HCT116 (cell line): ENCODE data around the gene LPAR1. TPM values are rescaled to one million over a fixed set of nuclear protein-coding genes. Genes with fewer than 3 reads are reported as not detected.

Source experiments
- ATAC-seq: fragments of 200-7000 bp; cut with Tn5 transposase; 2 replicates; pipeline ENCODE4 v1.9.1; 2020; ENCODE audit warnings: mild to moderate bottlenecking, moderate library complexity
- BruUV-seq: library from RNA; stranded (reverse); fragments of 400-500 nt; replicated peaks from 2 replicates; lab custom pipeline; 2021; lab: Mats Ljungman, UMichigan
- CTCF ChIA-PET: fragments of 300-600 bp; sonication (Branson Sonifier 250); formaldehyde crosslinking; loops from one replicate; lab custom pipeline; 2021; ENCODE audit warnings: antibody characterized with exemption; lab: Charles Lee
- POLR2A ChIA-PET: fragments of 300-600, 350-600 bp; sonication (Branson Sonifier 250); formaldehyde crosslinking; loops from one replicate; lab custom pipeline; 2021; ENCODE audit warnings: antibody characterized with exemption; lab: Charles Lee
- RAD21 ChIA-PET, 2 experiments: fragments of 300-600 bp; sonication (Branson Sonifier 250); formaldehyde crosslinking; loops; one replicate each; lab custom pipeline; 2023; ENCODE audit warnings: low total read pairs in 2 of 2; ENCODE audit not compliant: uncharacterized antibody in 2 of 2, unreplicated experiment in 2 of 2, low non-redundant PET in 1 of 2; lab: Charles Lee
- DNase-seq: peaks from one replicate; pipeline ENCODE4 v3.0.0-alpha.2; 2010; ENCODE audit warnings: low read depth, low spot score
- H2AFZ ChIP-seq: fragments of 200-600 bp; shearing (Covaris generic), sonication (generic); 2 replicates; pipeline ENCODE4 v1.6.1; 2017; ENCODE audit warnings: low read depth, mixed run types, mixed read lengths, antibody characterized with exemption, low read length; ENCODE audit not compliant: poor library complexity, severe bottlenecking
- H3K27ac ChIP-seq: 2 replicates; pipeline ENCODE4 v1.5.1; 2012; ENCODE audit warnings: low read depth, low read length
- H3K27me3 ChIP-seq: fragments of 200-600 bp; sonication (generic); 2 replicates; pipeline ENCODE4 v1.6.1; 2016; ENCODE audit warnings: mixed run types, low read length, mixed read lengths; ENCODE audit not compliant: insufficient read depth
- H3K36me3 ChIP-seq, 2 experiments: fragments of 200-500 bp in 1 of 2; fragments of 200-600 bp in 1 of 2; sonication (Bioruptor generic) in 1 of 2; sonication (generic) in 1 of 2; 2 replicates each; pipeline versions ENCODE4 v1.5.1 to v1.6.1; 2014 to 2016; ENCODE audit warnings: low read length in 2 of 2, inconsistent platforms in 1 of 2, mixed read lengths in 1 of 2, mixed run types in 1 of 2; ENCODE audit not compliant: insufficient read depth in 2 of 2, control insufficient read depth in 1 of 2
- H3K4me1 ChIP-seq, 2 experiments: fragments of 200-600 bp in 1 of 2; sonication (generic) in 1 of 2; 2 replicates each; pipeline versions ENCODE4 v1.5.1 to v1.6.1; 2012 to 2017; ENCODE audit warnings: low read length in 2 of 2, inconsistent platforms in 1 of 2, mild to moderate bottlenecking in 1 of 2, mixed read lengths in 1 of 2, mixed run types in 1 of 2, moderate library complexity in 1 of 2; ENCODE audit not compliant: insufficient read depth in 2 of 2, control insufficient read depth in 1 of 2
- H3K4me2 ChIP-seq: fragments of 200-600 bp; sonication (generic); 2 replicates; pipeline ENCODE4 v1.6.1; 2017; ENCODE audit warnings: mixed run types, low read length, mixed read lengths
- H3K4me3 ChIP-seq, 2 experiments: fragments of 200-600 bp in 1 of 2; sonication (generic) in 1 of 2; replicated peaks in 1 of 2; 2 replicates each; pipeline ENCODE4 v1.5.1; 2011 to 2016; ENCODE audit warnings: low read length in 2 of 2, control low read depth in 1 of 2, low read depth in 1 of 2, mild to moderate bottlenecking in 1 of 2, mixed read lengths in 1 of 2, mixed run types in 1 of 2
- H3K79me2 ChIP-seq: fragments of 200-600 bp; sonication (generic); 2 replicates; pipeline ENCODE4 v1.6.1; 2017; ENCODE audit warnings: mild to moderate bottlenecking, mixed run types, low read length, moderate library complexity, mixed read lengths; ENCODE audit not compliant: insufficient read depth
- H3K9ac ChIP-seq: fragments of 200-600 bp; sonication (generic); 2 replicates; pipeline ENCODE4 v1.6.1; 2016; ENCODE audit warnings: low read length, mixed read lengths
- H3K9me2 ChIP-seq: fragments of 200-600 bp; sonication (generic), shearing (Covaris generic); 2 replicates; pipeline ENCODE4 v1.6.1; 2017; ENCODE audit warnings: mixed run types, mild to moderate bottlenecking, moderate library complexity; ENCODE audit not compliant: insufficient read depth
- H3K9me3 ChIP-seq, 2 experiments: fragments of 200-500 bp in 1 of 2; fragments of 200-600 bp in 1 of 2; sonication (Bioruptor generic) in 1 of 2; sonication (generic) in 1 of 2; 2 replicates each; pipeline ENCODE4 v1.6.1; 2014 to 2017; ENCODE audit warnings: low read length in 2 of 2, mixed read lengths in 2 of 2, inconsistent platforms in 1 of 2, low read depth in 1 of 2, mild to moderate bottlenecking in 1 of 2, mixed run types in 1 of 2, moderate library complexity in 1 of 2; ENCODE audit not compliant: control insufficient read depth in 1 of 2, insufficient read depth in 1 of 2
- H4K20me1 ChIP-seq: fragments of 200-600 bp; sonication (generic), shearing (Covaris generic); 2 replicates; pipeline ENCODE4 v1.6.1; 2017; ENCODE audit warnings: mixed run types, mild to moderate bottlenecking, moderate library complexity; ENCODE audit not compliant: insufficient read depth
- CEBPB ChIP-seq: IDR thresholded peaks from 2 replicates; pipeline ENCODE4 v1.6.1; 2012; ENCODE audit warnings: low read depth
- ELF1 ChIP-seq: IDR thresholded peaks from 2 replicates; pipeline ENCODE4 v1.6.1; 2012; ENCODE audit warnings: low read depth, borderline replicate concordance
- EZH2 ChIP-seq: fragments of 200-600 bp; sonication (generic); IDR thresholded peaks from 2 replicates; pipeline ENCODE4 v1.6.1; 2017; ENCODE audit warnings: antibody characterized with exemption, mixed run types
- EZH2phosphoT487 ChIP-seq: fragments of 200-600 bp; IDR thresholded peaks from 2 replicates; pipeline ENCODE4 v1.6.1; 2018; ENCODE audit warnings: antibody characterized with exemption, borderline replicate concordance
- FOSL1 ChIP-seq: IDR thresholded peaks from 2 replicates; pipeline ENCODE4 v1.6.1; 2012; ENCODE audit warnings: low read depth
- POLR2A ChIP-seq: IDR thresholded peaks from 2 replicates; pipeline ENCODE4 v1.7.0; 2011; ENCODE audit warnings: borderline replicate concordance; ENCODE audit not compliant: insufficient read depth, insufficient read length; ENCODE audit errors: extremely low read depth
- SP1 ChIP-seq: IDR thresholded peaks from 2 replicates; pipeline ENCODE4 v1.6.1; 2012; ENCODE audit warnings: low read depth
- TCF7L2 ChIP-seq: IDR thresholded peaks from 2 replicates; pipeline ENCODE4 v1.7.0; 2011; ENCODE audit warnings: borderline replicate concordance, inconsistent platforms; ENCODE audit not compliant: insufficient read depth, insufficient read length; ENCODE audit errors: extremely low read depth
- intact Hi-C: fragments of 100-400 bp; cut with micrococcal nuclease; formaldehyde crosslinking; loops from 2 replicates; pipeline ENCODE4 v1.10.0; 2022
- total RNA-seq: library from RNA; stranded (reverse); gene quantifications from one replicate; pipeline ENCODE4 v1.2.1, GENCODE V29; 2021; ENCODE audit not compliant: unreplicated experiment
- TF ChIP-seq, protein P1 (sequence below): IDR thresholded peaks from 2 replicates; pipeline ENCODE4 v1.6.1; 2012
- TF ChIP-seq, protein P2 (sequence below): IDR thresholded peaks from 2 replicates; pipeline ENCODE4 v1.6.1; 2012
- TF ChIP-seq, protein P3 (sequence below), 3 experiments: fragments of 200-600 bp in 1 of 3; sonication (generic) in 1 of 3; IDR thresholded peaks in 2 of 3; conservative IDR thresholded peaks in 1 of 3; 2 replicates each; pipeline ENCODE4 v1.5.1; 2012 to 2017; ENCODE audit warnings: low read depth in 2 of 3, low read length in 2 of 3, antibody characterized with exemption in 1 of 3, borderline replicate concordance in 1 of 3, control low read depth in 1 of 3, mild to moderate bottlenecking in 1 of 3, mixed read lengths in 1 of 3, mixed run types in 1 of 3, moderate library complexity in 1 of 3; ENCODE audit not compliant: insufficient read depth in 1 of 3

The LPAR1 gene
- total RNA-seq, 1 experiment from 2014 or later = 7.4 TPM

DNA sequence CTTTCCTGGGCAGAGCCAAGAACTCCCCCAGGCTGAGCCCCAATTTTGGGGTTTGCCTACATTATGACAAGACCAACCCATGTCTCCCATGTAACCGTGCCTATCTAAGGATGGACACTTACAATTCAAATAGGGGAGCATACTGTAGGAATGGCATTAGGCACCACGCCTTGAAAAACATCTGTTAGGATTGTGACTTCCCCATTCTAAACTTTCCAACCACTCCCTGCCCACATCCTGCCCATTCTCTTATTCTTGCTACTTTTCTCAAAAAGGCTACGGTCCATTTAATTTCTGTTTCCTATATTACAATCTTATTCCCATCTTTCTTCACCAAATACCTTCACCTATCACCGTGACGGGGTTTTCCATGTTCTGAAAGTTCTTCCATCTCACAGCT, 99.2 kb downstream of the LPAR1 start:
- ChIA-PET RAD21 (no interaction called here), CTCF (no interaction called here), POLR2A (no interaction called here)
- no peak overlapping the region for H3K27ac ChIP-seq
- no peak overlapping the region for H3K4me2 ChIP-seq
- BruUV-seq = no TSS peak
- H3K9me2 ChIP-seq = no peaks in the 10 kb centered on the region
- no peaks in the 10 kb centered on the region for H4K20me1 ChIP-seq
- H3K9me3 ChIP-seq = no peaks in the 10 kb centered on the region
- no peaks in the 10 kb centered on the region for H3K27me3 ChIP-seq
- no peaks in the 10 kb centered on the region for H3K36me3 ChIP-seq
- DNase-seq (no peak), ATAC-seq (no peak)
- no peak for TF ChIP-seq POLR2A
- TF ChIP-seq, protein P1, sequence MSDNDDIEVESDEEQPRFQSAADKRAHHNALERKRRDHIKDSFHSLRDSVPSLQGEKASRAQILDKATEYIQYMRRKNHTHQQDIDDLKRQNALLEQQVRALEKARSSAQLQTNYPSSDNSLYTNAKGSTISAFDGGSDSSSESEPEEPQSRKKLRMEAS = no peak
- no peak for TF ChIP-seq TCF7L2
- no peak for TF ChIP-seq ELF1
- H3K4me1 ChIP-seq = no peaks in the 10 kb centered on the region; a peak in 2 of 4 replicates
- H2AFZ ChIP-seq = no peak overlapping the region
- intact Hi-C loops = no loop called here
- H3K4me3 ChIP-seq = no peak overlapping the region
- no peaks in the 10 kb centered on the region for H3K79me2 ChIP-seq
- no peak overlapping the region for H3K9ac ChIP-seq

DNA sequence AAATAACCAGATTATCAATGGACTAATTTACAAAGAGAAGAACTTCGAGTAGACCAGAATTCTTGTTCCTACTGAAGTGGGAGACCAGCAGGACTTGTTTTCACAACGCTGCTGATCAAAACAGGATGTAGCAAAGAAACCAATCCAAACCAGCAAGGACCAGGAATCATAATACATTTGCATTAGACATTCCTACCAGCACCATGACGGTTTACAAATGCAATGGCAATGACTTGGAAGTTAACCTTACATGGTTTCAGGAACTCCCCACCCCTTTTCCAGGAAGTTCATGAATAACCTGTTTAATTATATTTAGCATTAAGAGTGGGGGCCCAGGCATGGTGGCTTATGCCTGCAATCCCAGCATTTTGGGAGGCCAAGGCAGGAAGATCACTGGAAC, 100.0 kb downstream of the LPAR1 start:
- no peak overlapping the region for H2AFZ ChIP-seq
- no TSS peak for BruUV-seq
- H3K4me2 ChIP-seq = no peak overlapping the region
- no peak overlapping the region for H3K27ac ChIP-seq
- no peaks in the 10 kb centered on the region; a peak in 2 of 4 replicates for H3K4me1 ChIP-seq
- H3K9me3 ChIP-seq = no peaks in the 10 kb centered on the region
- ChIA-PET CTCF (no interaction called here), RAD21 (no interaction called here), POLR2A (no interaction called here)
- no peaks in the 10 kb centered on the region for H4K20me1 ChIP-seq
- no peaks in the 10 kb centered on the region for H3K9me2 ChIP-seq
- no peak overlapping the region for H3K4me3 ChIP-seq
- TF ChIP-seq, protein P2, sequence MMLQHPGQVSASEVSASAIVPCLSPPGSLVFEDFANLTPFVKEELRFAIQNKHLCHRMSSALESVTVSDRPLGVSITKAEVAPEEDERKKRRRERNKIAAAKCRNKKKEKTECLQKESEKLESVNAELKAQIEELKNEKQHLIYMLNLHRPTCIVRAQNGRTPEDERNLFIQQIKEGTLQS = no peak
- TF ChIP-seq CEBPB (no peak), FOSL1 (no peak), POLR2A (no peak), EZH2 (no peak), SP1 (no peak), EZH2phosphoT487 (no peak)
- TF ChIP-seq, protein P1 = no peak
- TF ChIP-seq, protein P3, sequence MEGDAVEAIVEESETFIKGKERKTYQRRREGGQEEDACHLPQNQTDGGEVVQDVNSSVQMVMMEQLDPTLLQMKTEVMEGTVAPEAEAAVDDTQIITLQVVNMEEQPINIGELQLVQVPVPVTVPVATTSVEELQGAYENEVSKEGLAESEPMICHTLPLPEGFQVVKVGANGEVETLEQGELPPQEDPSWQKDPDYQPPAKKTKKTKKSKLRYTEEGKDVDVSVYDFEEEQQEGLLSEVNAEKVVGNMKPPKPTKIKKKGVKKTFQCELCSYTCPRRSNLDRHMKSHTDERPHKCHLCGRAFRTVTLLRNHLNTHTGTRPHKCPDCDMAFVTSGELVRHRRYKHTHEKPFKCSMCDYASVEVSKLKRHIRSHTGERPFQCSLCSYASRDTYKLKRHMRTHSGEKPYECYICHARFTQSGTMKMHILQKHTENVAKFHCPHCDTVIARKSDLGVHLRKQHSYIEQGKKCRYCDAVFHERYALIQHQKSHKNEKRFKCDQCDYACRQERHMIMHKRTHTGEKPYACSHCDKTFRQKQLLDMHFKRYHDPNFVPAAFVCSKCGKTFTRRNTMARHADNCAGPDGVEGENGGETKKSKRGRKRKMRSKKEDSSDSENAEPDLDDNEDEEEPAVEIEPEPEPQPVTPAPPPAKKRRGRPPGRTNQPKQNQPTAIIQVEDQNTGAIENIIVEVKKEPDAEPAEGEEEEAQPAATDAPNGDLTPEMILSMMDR (IDR thresholded peaks at IDR 0.05 in 2 of 3, conservative IDR thresholded peaks at IDR 0.05 in 1 of 3; ENCODE audit: borderline replicate concordance in 1 of 3, insufficient read depth in 1 of 3, low read depth in 2 of 3, low read length in 2 of 3) = no peak
- intact Hi-C loops = no loop called here
- no peak for DNase-seq
- H3K27me3 ChIP-seq = no peaks in the 10 kb centered on the region
- H3K79me2 ChIP-seq = no peaks in the 10 kb centered on the region
- H3K9ac ChIP-seq = no peak overlapping the region
- no peaks in the 10 kb centered on the region for H3K36me3 ChIP-seq
- ATAC-seq = no peak
